AG09319 (cell line): ENCODE measurements around the gene FAXC.

Experiments used
- DNase-seq: peaks from one replicate; pipeline ENCODE4 v3.0.0-alpha.2; 2010; ENCODE audit warnings: low read depth; ENCODE audit errors: extremely low read depth
- CTCF ChIP-seq: IDR thresholded peaks from 2 replicates; pipeline ENCODE4 v1.5.1; 2011; ENCODE audit warnings: low read depth, mild to moderate bottlenecking, inconsistent platforms, low read length, moderate library complexity

The FAXC gene

GRCh38 chr6:99353126-99353525 is 3.7 kb upstream of the FAXC start:
- DNase-seq, result no peak
- TF ChIP-seq CTCF, result no peak

- no peak for TF ChIP-seq CTCF
- no peak for DNase-seq
Measured at GRCh38 chr6:99350573-99350972, 1.1 kb upstream of the FAXC start.

- no peak for TF ChIP-seq CTCF
- no peak for DNase-seq
Measured at GRCh38 chr6:99348288-99349170, 945 bp downstream of the FAXC start.

- DNase-seq, result no peak
- no peak for TF ChIP-seq CTCF
Measured at GRCh38 chr6:99347804-99348203, 1.7 kb downstream of the FAXC start.

- TF ChIP-seq CTCF, result no peak
Measured at GRCh38 chr6:99346595-99346994, 2.9 kb downstream of the FAXC start.

GRCh38 chr6:99345164-99345563 is 4.3 kb downstream of the FAXC start:
- DNase-seq, result no peak
- no peak for TF ChIP-seq CTCF

More at GRCh38 chr6:99346595-99346994, 2.9 kb downstream of the FAXC start:
- no peak for DNase-seq

GRCh38 chr6:99344289-99344688 is 5.2 kb downstream of the FAXC start:
- TF ChIP-seq CTCF, result no peak
- no peak for DNase-seq
